GM21528 (cell line): ENCODE results near the gene PARD3.

ENCODE experiments used
- ATAC-seq: cut with Tn5 transposase; IDR thresholded peaks from one replicate; pipeline ENCODE4 v1.9.1; 2021; ENCODE audit warnings: mild to moderate bottlenecking, moderate library complexity; ENCODE audit not compliant: unreplicated experiment, low FRiP score

The PARD3 gene

GRCh38 chr10:34341473-34341872, 473.6 kb downstream of the PARD3 start:
- ATAC-seq, result no peak

- no peak for ATAC-seq
These were observed 474.2 kb downstream of the PARD3 start for GRCh38 chr10:34340934-34341333.

GRCh38 chr10:34339816-34340553, 475.1 kb downstream of the PARD3 start:
- ATAC-seq, result no peak

- no peak for ATAC-seq
These were observed 477.2 kb downstream of the PARD3 start for GRCh38 chr10:34337917-34338316.

- ATAC-seq, result no peak
These were observed 479.0 kb downstream of the PARD3 start for GRCh38 chr10:34335960-34336690.

- ATAC-seq, result no peak
These were observed 480.2 kb downstream of the PARD3 start for GRCh38 chr10:34334908-34335307.

GRCh38 chr10:34333513-34333912, 481.6 kb downstream of the PARD3 start:
- no peak for ATAC-seq

GRCh38 chr10:34327184-34327583, 487.9 kb downstream of the PARD3 start:
- ATAC-seq, result no peak

GRCh38 chr10:34323192-34323591, 491.9 kb downstream of the PARD3 start:
- no peak for ATAC-seq

- ATAC-seq, result no peak
These were observed 494.8 kb downstream of the PARD3 start for GRCh38 chr10:34320265-34320664.

GRCh38 chr10:34319197-34319846, 495.8 kb downstream of the PARD3 start:
- ATAC-seq, result no peak

- no peak for ATAC-seq
These were observed 498.9 kb downstream of the PARD3 start for GRCh38 chr10:34316154-34316553.

GRCh38 chr10:34314457-34314856, 500.6 kb downstream of the PARD3 start:
- no peak for ATAC-seq

- ATAC-seq, result no peak
These were observed 501.2 kb downstream of the PARD3 start for GRCh38 chr10:34313888-34314287.

GRCh38 chr10:34313353-34313752, 501.7 kb downstream of the PARD3 start:
- no peak for ATAC-seq

- no peak for ATAC-seq
These were observed 503.4 kb downstream of the PARD3 start for GRCh38 chr10:34311679-34312078.

- ATAC-seq, result no peak
These were observed 504.9 kb downstream of the PARD3 start for GRCh38 chr10:34310234-34310633.

- ATAC-seq, result no peak
These were observed 509.9 kb downstream of the PARD3 start for GRCh38 chr10:34305189-34305588.

GRCh38 chr10:34303022-34303421, 512.1 kb downstream of the PARD3 start:
- no peak for ATAC-seq

GRCh38 chr10:34299105-34299611, 515.9 kb downstream of the PARD3 start:
- ATAC-seq, result no peak

GRCh38 chr10:34298346-34298818, 516.7 kb downstream of the PARD3 start:
- no peak for ATAC-seq
